Prostate gland (tissue), 2 donors: ENCODE data around the gene LYRM4. TPM values are rescaled to one million over a fixed set of nuclear protein-coding genes. Genes with fewer than 3 reads are reported as not detected.

Experiments
- DNase-seq: peaks from one replicate; pipeline ENCODE4 v3.0.0-alpha.2; 2019; ENCODE audit warnings: low spot score
- H3K27ac ChIP-seq, 2 donors: fragments of 200-600 bp; sonication (generic); 2 replicates each; pipeline ENCODE4 v1.5.1; 2017 to 2019
- H3K27me3 ChIP-seq: fragments of 200-600 bp; sonication (generic); replicated peaks from 2 replicates; pipeline ENCODE4 v1.5.1; 2019; ENCODE audit not compliant: insufficient read depth
- H3K36me3 ChIP-seq, 2 donors: fragments of 200-600 bp; sonication (generic); 1 replicate in 1 of 2; 2 replicates in 1 of 2; pipeline versions ENCODE4 v1.5.1 to v1.8.1; 2017 to 2019
- H3K4me1 ChIP-seq: fragments of 200-600 bp; sonication (generic); replicated peaks from 2 replicates; pipeline ENCODE4 v1.5.1; 2019
- H3K4me3 ChIP-seq, 2 donors: fragments of 200-600 bp; sonication (generic); 2 replicates each; pipeline ENCODE4 v1.5.1; 2017 to 2019
- H3K9me3 ChIP-seq: fragments of 200-600 bp; sonication (generic); 2 replicates; pipeline ENCODE4 v1.5.1; 2017
- CTCF ChIP-seq, 4 experiments: fragments of 200-600 bp in 2 of 4; fragments of 450-650 bp in 2 of 4; sonication (generic) in 2 of 4; IDR thresholded peaks; 1 replicate in 3 of 4; 2 replicates in 1 of 4; pipeline ENCODE4 v1.5.1; 2016 to 2019; ENCODE audit warnings: antibody characterized with exemption in 4 of 4, mild to moderate bottlenecking in 2 of 4, moderate library complexity in 2 of 4
- POLR2A ChIP-seq: fragments of 450-650 bp; IDR thresholded peaks from one replicate; pipeline ENCODE4 v1.6.1; 2016; ENCODE audit warnings: antibody characterized with exemption, mild to moderate bottlenecking
- POLR2AphosphoS5 ChIP-seq: sonication (generic); formaldehyde crosslinking; IDR thresholded peaks from one replicate; pipeline ENCODE4 v1.6.1; 2017; ENCODE audit warnings: antibody characterized with exemption
- WGBS: methylation state at CpG from one replicate; pipeline ENCODE4 v1.1.5; 2018; 5-methylcytosine and 5-hydroxymethylcytosine counted together
- intact Hi-C: fragments of 100-400 bp; cut with DNase I; formaldehyde crosslinking; loops from one replicate; pipeline ENCODE4 v1.14.2; 2022
- total RNA-seq, 2 donors: library from RNA; depleted of rRNA; stranded (reverse); fragments of >200 nt; gene quantifications; one replicate each; pipeline ENCODE4 v1.1.0, GENCODE V29; 2016

Gene LYRM4
- total RNA-seq, 2 donors from 2014 or later: 21.4 to 23.7 TPM

DNA sequence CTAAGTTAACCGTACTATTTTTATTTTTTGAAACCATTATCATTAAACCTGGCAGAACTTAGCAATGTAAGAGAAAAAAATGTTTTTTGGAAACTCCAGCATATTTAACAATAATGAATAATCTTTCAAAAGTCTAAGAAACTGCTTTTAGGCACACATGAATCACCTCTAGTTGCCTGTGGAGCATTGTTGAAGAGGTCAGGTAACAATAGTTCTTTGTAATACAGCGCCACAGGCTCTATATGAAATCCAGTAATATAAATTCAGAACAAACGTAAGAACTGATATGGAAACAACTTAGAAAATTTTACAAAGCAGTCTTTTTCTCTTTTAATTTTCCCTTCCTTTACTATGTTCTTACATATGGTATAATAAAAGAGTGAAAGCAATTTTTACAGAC is 10.3 kb downstream of the LYRM4 start:
- H3K9me3 ChIP-seq: no peaks in the 10 kb centered on the region
- intact Hi-C loops: no loop called here
- WGBS: 83% methylated on average over 3 of the region's 3 CpGs
- no peak overlapping the region for H3K4me3 ChIP-seq
- no peaks in the 10 kb centered on the region for H3K4me1 ChIP-seq
- TF ChIP-seq CTCF (IDR thresholded peaks at IDR 0.05) (no peak), POLR2AphosphoS5 (no peak), POLR2A (no peak)
- no peak overlapping the region for H3K27ac ChIP-seq
- H3K36me3 ChIP-seq: no peaks in the 10 kb centered on the region
- H3K27me3 ChIP-seq: no peaks in the 10 kb centered on the region
- no peak for DNase-seq

GRCh38 chr6:5249451-5250122 is 11.2 kb downstream of the LYRM4 start:
- Histone ChIP-seq H3K9me3 (no peaks in the 10 kb centered on the region), H3K4me3 (no peak overlapping the region), H3K36me3 (no peaks in the 10 kb centered on the region), H3K27ac (no peak overlapping the region), H3K4me1 (no peaks in the 10 kb centered on the region), H3K27me3 (no peaks in the 10 kb centered on the region)
- TF ChIP-seq POLR2A (no peak), POLR2AphosphoS5 (no peak), CTCF (IDR thresholded peaks at IDR 0.05) (no peak)
- no peak for DNase-seq
- WGBS: 89% methylated on average over 5 of the region's 5 CpGs
- intact Hi-C loops: no loop called here

DNA sequence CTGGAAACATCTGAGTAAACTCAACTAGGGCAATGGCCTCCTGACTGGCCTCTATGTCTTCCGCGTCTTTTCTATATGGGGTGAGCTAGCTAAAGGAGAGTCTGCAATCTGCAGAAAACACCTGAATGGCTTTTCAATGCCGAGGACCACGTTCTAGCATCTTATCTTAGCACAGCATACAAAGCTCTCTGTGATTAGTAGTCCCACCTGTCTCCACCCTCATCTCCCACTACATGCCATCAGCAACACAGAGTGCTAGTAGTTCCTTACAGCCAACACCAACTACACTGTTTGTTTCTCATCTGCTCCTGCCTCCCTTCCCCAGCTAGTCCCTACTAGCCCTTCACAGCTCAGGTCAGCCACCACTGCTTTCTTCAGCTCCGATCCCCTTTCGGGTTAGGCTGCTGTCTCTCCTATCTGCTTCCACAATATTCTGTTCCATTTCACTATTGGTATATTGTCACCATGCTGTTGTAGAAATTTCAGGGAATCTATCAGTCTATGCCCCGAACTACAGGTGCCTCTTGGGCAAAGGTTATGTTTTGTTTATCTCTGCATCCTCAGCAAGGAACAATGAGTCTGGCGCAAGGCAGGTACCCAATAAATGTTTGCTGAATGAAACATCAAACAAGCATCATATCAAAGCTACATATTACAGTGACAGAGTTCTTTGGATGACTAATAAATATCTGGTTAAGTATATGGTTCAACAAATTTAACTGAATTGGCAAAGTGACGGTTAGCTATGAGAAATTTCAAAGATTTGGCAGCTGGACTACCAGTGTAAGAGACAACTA is 12.2 kb downstream of the LYRM4 start:
- 85% methylated on average over 9 of the region's 9 CpGs for WGBS
- no peaks in the 10 kb centered on the region for H3K27me3 ChIP-seq
- H3K4me3 ChIP-seq: no peak overlapping the region
- no peaks in the 10 kb centered on the region for H3K4me1 ChIP-seq
- intact Hi-C loops: no loop called here
- no peaks in the 10 kb centered on the region for H3K9me3 ChIP-seq
- TF ChIP-seq CTCF (IDR thresholded peaks at IDR 0.05): no peak
- TF ChIP-seq POLR2A: no peak
- TF ChIP-seq POLR2AphosphoS5: no peak
- H3K36me3 ChIP-seq: no peaks in the 10 kb centered on the region
- no peak for DNase-seq
- H3K27ac ChIP-seq: no peak overlapping the region

DNA sequence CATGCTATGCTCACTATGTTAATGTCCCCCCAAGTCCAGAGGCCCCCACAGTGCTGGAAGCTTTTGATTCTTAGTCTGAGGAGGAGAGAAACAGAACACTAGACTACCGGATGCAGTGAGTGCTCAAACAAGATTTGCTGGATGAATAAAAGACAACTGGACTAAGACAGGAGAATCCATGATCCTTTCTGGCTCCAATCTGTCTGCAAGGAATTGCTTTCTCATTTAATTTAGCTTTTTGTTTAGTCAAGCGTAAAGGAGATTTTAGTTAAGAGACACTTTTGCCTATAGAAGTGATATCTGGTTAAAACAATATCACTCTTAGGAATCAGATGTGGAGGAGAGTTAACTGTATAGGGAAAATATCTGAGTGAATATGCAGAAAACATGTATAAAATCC is 13.5 kb downstream of the LYRM4 start:
- TF ChIP-seq POLR2A: no peak
- Histone ChIP-seq H3K36me3 (no peaks in the 10 kb centered on the region), H3K4me3 (no peak overlapping the region), H3K9me3 (no peaks in the 10 kb centered on the region), H3K27ac (no peak overlapping the region), H3K27me3 (no peaks in the 10 kb centered on the region), H3K4me1 (no peaks in the 10 kb centered on the region)
- intact Hi-C loops: no loop called here
- 97% methylated on average over 2 of the region's 2 CpGs for WGBS
- DNase-seq: no peak

DNA sequence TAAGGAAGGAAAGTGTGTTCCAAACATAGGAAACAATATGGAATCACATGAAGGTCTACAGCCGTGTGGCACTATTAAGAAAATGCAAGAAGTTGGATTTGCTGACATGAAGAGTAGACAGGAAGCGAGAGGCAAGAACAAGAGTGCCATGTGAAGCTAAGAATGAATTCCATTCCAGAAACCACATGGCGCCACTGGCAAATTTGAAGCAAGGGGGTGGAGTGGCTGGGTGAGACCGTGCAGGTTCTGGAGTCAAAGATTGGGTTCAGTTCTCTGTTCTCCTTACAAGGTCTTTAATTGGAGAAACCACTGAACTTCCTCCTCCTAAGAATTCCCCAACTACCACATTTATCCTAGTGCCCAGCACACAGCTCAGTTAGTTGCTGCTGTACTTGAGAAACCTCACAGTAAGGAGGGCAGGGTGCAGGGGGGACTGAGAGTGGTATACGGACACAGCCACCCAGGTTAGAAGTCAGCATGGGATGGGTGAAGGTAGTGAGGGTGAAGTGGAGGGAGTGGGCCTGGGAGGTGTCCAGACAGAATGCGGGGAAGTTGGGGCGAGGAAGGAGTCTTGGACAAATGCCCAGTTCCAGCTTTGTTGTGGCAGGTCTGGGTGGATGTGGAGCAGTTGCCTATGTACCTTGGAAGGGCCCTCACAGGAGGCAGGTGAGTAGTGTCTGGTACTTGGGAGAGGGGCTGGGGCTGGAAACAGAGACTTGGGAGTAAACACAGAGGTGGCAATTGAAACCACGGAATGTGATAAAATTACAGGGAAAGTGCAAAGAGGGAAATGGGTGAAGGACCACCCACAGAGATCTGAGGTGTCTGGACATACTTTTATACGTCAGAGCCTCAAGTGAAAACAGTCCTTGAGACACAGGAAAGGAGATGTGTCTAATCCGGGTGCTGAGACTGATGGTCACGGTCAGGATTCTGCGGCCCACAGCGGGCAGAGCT is 14.3 kb downstream of the LYRM4 start:
- intact Hi-C loops: no loop called here
- H3K27ac ChIP-seq: no peak overlapping the region
- no peak overlapping the region for H3K4me3 ChIP-seq
- TF ChIP-seq POLR2AphosphoS5 (no peak), POLR2A (no peak), CTCF (IDR thresholded peaks at IDR 0.05) (no peak)
- no peak for DNase-seq
- 79% methylated on average over 13 of the region's 13 CpGs for WGBS
- H3K36me3 ChIP-seq: no peaks in the 10 kb centered on the region
- no peaks in the 10 kb centered on the region for H3K4me1 ChIP-seq
- no peaks in the 10 kb centered on the region for H3K27me3 ChIP-seq
- no peaks in the 10 kb centered on the region for H3K9me3 ChIP-seq
